ENCODE results near the gene PCYOX1L. TPM values are rescaled to one million over a fixed set of nuclear protein-coding genes. Genes with fewer than 3 reads are reported as not detected.

Gene PCYOX1L
- total RNA-seq, 1 experiment from 2014 or later, result 15.9 TPM

GRCh38 chr5:149418910-149419531 is 61.2 kb downstream of the PCYOX1L start (continued):
- TF ChIP-seq, protein P1, sequence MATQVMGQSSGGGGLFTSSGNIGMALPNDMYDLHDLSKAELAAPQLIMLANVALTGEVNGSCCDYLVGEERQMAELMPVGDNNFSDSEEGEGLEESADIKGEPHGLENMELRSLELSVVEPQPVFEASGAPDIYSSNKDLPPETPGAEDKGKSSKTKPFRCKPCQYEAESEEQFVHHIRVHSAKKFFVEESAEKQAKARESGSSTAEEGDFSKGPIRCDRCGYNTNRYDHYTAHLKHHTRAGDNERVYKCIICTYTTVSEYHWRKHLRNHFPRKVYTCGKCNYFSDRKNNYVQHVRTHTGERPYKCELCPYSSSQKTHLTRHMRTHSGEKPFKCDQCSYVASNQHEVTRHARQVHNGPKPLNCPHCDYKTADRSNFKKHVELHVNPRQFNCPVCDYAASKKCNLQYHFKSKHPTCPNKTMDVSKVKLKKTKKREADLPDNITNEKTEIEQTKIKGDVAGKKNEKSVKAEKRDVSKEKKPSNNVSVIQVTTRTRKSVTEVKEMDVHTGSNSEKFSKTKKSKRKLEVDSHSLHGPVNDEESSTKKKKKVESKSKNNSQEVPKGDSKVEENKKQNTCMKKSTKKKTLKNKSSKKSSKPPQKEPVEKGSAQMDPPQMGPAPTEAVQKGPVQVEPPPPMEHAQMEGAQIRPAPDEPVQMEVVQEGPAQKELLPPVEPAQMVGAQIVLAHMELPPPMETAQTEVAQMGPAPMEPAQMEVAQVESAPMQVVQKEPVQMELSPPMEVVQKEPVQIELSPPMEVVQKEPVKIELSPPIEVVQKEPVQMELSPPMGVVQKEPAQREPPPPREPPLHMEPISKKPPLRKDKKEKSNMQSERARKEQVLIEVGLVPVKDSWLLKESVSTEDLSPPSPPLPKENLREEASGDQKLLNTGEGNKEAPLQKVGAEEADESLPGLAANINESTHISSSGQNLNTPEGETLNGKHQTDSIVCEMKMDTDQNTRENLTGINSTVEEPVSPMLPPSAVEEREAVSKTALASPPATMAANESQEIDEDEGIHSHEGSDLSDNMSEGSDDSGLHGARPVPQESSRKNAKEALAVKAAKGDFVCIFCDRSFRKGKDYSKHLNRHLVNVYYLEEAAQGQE (IDR thresholded peaks at IDR 0.05; ENCODE audit: low read depth), result no peak
- no peak for TF ChIP-seq SP1 (IDR thresholded peaks at IDR 0.05; ENCODE audit: low read depth)
- TF ChIP-seq MAX (IDR thresholded peaks at IDR 0.05), result no peak
- no peak for TF ChIP-seq POLR2AphosphoS5 (IDR thresholded peaks at IDR 0.05; ENCODE audit: low read depth, low read length)
- TF ChIP-seq ELF1 (IDR thresholded peaks at IDR 0.05; ENCODE audit: borderline replicate concordance, low read depth), result no peak
- no peak for TF ChIP-seq JUND (IDR thresholded peaks at IDR 0.05)
- TF ChIP-seq EGR1 (IDR thresholded peaks at IDR 0.05; ENCODE audit: low read depth), result no peak
- TF ChIP-seq CBX3 (IDR thresholded peaks at IDR 0.05; ENCODE audit: low read depth), result no peak

Other genes with a start within 250 kb of the PCYOX1L start
- 14.3 TPM for gene ABLIM3, start 216.6 kb upstream of the PCYOX1L start, total RNA-seq (2021; ENCODE audit: unreplicated experiment)
- gene AFAP1L1, start 86.2 kb upstream of the PCYOX1L start, total RNA-seq (2021; ENCODE audit: unreplicated experiment), result 4.3 TPM
- gene GRPEL2, start 12.5 kb upstream of the PCYOX1L start, total RNA-seq (2021; ENCODE audit: unreplicated experiment), result 48.9 TPM
- gene IL17B, start 21.2 kb downstream of the PCYOX1L start, total RNA-seq (2021; ENCODE audit: unreplicated experiment), result 0.81 TPM
- gene CSNK1A1, start 193.4 kb downstream of the PCYOX1L start, total RNA-seq (2021; ENCODE audit: unreplicated experiment), result 263 TPM
- 7.0 TPM for gene ARHGEF37, start 223.5 kb downstream of the PCYOX1L start, total RNA-seq (2021; ENCODE audit: unreplicated experiment)